GM11168 (cell line): ENCODE results near the gene BRINP2.

ENCODE experiments used
- in situ Hi-C: fragments of 300-500 bp; cut with MboI; formaldehyde crosslinking; loops from one replicate; pipeline ENCODE4 v1.12.0; 2022; ENCODE audit warnings: low sequenced_read_pairs; ENCODE audit not compliant: unreplicated experiment

BRINP2 gene

DNA sequence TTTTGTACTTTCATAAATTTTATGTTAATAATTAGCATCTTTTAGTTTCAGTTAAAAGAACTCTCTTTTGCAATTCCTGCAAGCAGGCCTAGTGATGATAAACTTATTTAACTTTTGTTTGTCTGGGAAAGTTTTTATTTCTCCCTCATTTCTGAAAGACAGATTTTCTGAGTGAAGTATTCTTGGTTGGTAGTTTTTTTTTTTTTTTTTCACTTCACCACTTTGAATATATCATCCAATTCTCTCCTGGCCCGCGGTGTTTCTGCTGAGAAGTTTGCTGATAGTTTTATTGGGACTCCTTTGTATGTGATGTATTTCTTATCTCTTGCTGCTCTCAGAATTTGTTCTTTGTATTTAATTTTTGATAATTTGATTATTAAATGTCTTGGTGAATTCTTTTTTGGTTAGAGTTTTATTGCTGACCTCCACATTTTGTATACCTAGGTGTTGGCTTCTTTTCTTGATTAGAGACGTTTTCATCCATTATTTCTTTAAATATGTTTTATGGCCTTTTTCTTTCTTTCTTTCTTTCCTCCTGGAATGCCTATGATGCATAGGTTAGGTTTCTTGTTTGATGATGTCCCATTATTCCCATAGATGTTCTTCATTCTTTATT, 45.9 kb downstream of the BRINP2 start:
- in situ Hi-C loops: no loop called here

DNA sequence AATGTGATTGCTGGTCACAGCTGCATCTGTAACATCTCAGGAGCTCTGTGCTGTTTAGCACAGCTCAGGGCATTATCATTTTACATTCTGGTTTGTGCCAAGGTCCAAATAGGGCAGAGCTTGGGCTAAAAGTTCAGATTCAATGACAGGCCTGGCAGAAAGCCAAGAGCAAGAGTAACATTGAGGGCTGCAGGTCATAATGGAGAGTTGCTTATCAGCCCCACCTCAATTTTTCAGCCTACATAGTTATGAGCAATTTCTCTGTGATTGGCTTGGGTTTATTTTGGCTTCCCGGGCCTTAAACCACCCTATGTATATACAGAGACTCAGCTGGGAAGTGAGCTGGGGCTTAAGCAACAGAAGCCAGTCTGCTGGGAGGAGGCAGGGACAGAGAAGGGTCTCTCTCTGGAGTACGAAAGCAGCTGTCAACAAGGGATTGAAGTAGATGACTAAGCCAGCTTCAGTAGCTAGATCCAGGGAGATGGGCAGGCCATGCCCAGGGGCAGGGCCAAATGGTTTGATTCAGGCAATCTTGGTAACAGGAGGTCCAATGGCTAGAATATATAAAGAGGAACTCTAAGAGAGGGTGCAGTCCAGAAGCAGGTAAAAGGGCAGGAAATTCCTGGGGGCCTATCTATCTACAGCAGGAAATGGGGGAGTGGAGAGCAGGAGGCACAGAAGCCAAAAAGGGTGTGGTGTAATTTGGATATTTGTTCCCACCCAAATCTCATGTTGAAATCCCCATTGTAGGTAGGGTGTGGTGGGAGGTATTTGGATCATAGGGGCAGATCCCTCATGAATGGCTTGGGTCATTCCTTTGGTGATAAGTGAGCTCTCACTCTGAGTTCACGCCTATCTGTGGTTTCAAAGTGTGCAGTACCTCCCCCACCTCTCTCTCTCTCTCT, 49.0 kb downstream of the BRINP2 start:
- in situ Hi-C loops: no loop called here

DNA sequence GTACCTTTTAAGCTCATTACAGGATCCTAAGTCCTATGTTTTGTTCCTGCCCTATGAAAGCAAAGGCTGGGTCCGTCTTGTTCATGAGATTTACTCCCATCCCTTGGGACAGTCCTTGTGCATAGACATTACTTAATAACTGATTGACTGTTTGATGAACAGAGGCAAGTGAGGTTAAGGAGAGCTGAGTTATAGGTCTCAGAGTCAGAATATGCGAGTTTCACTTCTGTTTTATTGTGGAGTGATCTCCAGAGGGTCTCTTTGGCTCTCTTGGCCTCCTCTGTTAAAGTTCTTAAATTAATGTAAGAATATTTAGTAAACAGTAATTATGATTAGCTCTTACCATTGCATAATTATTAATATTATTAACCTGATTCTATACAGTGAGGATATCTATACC, 52.6 kb downstream of the BRINP2 start:
- in situ Hi-C loops: no loop called here

DNA sequence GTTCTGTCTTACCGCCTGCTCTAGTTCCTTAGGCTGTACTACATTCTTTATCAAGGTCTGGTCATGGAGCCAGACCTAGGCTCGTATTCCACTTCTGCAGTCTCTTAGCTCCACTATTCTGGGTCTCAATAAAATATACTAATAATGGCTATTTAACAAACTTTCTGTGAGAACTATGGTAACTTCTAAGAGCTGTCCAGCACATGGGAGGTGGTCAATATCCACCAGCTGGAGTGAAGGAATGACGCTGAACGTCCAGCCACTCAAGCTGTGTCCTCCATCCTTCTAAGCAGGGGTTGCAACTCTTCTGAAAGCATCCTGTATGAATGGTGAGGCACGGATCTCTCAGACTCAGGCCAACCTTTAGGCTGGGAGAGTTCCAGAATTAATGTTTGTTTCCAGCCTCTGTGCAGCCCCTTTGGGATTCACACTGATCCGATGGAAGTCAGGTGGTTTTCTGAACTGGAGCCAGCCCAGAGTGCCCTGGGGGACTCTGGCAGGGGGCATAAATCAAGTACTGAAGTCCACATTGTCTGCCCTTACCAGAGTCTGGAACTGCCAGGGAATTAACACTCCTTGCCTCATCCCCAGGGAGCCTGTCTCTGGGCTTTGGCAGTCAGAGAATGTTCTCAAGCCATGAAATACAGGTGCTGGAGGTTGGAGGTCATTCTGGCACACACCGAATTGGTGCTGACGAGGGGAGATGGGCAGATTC, 57.4 kb downstream of the BRINP2 start:
- in situ Hi-C loops: no loop called here

DNA sequence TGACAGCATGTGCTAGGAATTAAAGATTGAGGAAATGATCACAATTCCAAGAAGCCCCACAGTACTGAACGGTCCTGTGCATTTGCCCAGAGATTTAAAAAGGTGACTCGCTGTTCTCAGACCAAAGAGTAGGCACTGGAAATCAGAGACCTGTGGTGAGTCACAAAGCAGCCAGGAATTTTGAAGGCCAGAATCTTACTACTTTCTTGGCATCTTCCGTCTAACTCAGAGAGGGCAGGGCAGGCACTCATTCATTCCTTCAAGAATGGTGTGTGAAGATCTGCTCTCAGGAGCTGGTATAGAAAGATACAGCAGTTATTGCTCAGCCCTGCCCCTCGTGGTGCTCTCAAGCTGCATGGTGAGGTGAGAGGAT, 57.9 kb downstream of the BRINP2 start:
- in situ Hi-C loops: no loop called here

DNA sequence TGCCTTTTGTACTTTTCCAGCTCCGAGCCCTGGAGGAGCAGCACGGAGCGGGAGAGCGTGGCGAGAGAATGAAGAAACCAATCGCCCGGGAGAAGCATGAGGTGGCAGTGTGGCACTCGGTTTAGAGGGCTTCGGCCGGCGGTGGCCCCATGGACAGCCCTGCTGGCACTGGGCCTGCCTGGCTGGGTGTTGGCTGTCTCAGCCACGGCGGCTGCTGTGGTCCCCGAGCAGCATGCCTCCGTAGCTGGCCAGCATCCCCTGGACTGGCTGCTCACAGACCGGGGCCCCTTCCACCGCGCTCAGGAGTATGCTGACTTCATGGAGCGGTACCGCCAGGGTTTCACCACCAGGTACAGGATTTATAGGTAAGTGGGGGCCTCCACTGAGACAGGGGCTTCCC, 59.0 kb downstream of the BRINP2 start:
- in situ Hi-C loops: no loop called here

DNA sequence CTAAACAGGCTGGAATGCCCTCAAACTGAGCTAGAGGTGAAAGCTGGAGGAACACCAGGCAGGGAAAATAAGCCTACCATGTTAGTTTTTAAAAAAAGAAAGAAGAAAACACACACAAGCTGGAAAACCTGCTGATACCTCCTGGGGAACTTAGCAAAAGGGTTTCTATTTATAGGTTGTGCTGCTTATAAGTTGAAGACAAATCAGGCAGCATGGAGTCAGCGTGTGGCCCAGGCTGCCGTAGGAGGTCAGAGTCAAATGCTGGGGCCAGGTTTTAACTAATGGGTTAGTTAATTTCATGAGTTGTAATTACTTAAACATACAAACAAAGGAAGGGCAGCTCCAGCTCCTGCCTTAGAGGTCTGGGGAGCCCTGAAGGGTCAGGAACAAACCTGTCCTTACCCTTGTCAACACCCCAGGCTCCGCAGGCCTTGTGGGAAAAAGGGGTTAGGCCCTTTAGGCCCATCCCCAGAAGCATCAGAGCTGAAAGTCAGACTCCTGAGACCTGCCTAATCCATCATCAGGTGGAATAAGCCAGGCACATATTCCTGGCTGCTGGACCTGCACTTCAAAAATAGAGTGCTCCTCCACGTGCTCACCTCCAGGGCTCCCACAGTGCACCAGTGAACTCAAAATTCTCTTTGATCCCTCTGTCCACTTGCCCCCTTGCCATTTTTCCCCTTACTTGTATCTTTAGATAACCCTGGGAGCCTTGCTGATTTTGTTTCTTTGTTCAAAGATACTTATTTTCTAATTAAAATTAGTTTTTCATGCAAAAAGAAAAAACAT, 59.7 kb downstream of the BRINP2 start:
- in situ Hi-C loops: no loop called here

DNA sequence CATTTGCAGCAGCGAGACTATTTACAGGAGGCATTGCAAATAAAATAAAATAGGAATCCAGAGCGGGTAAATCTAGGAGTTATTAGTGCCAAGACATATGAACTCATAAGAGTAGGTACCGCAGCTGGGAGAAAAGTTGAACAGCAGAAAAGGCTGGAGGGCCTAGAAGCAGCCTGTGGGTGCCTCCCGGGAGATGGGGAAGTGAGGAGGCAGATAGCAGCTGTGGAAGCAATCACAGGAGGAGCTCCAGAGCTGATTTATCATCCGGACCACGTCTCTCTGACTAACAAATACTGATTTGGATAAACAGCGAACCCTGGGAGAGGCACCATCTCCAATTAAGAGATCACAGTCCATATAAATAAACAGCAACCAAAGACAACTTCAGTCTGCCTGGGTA, 64.6 kb downstream of the BRINP2 start:
- in situ Hi-C loops: no loop called here

DNA sequence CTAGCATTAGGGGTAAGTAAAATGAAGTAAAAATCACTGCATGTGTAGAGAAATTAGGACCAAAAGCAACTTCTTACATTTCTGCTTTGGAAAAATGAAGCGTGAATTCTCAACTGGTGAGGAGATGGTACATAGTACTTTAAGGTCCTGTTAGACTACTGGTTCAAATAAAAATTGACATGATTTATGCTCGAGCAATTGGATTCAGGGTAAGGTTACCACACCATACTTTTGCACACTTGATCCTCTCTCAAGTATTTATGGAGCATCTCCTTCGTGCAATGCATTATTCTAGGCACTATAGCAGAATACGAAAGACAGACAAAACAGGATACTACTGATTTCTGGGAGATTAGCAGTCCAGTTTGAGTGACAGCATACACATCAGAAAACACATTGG, 66.2 kb downstream of the BRINP2 start:
- in situ Hi-C loops: no loop called here

DNA sequence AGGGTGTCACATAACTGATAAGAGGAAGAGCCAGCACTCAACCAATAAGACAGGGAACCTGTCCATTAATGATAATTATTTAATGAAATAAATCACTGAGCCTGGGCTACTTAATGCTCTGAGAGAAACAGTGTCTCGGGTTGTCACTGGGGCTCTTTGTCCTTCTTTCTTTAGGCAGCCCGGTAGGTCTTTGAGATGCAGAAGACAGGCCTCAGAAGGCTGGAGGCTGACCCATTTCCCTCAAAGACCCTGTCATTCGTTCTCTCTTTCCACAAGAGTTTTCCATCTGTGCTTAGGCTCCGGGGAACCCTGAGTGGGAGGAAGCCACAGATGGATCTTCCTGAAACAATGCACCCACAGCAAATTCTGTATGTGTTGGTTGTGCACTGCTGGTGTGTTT, 68.2 kb downstream of the BRINP2 start:
- in situ Hi-C loops: no loop called here

DNA sequence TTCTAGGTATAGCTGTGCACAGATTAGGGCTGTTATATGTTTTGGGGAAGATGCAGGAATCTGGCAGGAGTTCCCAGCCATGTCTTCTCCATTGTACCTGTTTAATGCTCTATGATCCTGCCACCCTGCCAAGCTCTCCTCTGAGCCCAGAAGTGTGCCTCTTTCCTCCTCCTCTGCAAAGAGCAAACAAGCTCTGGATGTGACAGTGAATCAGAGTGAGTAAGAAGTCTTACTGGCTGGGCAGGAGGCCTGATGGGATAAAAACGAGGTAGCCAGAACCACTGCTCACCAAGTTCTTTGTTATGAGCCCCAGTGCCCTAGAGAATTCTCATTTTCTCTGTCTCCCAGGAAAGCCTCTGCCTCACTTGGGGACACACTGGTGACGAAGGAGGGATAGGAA, 69.0 kb downstream of the BRINP2 start:
- in situ Hi-C loops: no loop called here

DNA sequence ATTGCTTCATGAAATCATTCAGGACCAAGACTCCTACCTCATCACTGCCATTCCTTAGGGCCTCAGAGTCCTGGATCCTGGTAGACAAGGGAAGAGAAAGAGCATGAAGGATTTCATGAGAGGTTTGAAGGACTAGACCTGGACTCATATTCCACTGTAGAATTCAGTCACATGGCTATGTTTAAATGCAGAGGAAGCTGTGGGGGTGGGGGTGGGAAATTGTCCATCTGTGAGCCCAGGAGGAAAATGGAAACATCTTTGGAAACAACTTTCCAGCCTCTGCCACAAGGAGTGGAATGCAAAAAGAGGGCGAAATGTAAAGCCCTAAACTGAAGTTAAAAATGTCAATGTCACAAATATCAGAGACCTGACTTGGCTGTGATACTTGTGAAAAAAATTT, 73.0 kb downstream of the BRINP2 start:
- in situ Hi-C loops: no loop called here

DNA sequence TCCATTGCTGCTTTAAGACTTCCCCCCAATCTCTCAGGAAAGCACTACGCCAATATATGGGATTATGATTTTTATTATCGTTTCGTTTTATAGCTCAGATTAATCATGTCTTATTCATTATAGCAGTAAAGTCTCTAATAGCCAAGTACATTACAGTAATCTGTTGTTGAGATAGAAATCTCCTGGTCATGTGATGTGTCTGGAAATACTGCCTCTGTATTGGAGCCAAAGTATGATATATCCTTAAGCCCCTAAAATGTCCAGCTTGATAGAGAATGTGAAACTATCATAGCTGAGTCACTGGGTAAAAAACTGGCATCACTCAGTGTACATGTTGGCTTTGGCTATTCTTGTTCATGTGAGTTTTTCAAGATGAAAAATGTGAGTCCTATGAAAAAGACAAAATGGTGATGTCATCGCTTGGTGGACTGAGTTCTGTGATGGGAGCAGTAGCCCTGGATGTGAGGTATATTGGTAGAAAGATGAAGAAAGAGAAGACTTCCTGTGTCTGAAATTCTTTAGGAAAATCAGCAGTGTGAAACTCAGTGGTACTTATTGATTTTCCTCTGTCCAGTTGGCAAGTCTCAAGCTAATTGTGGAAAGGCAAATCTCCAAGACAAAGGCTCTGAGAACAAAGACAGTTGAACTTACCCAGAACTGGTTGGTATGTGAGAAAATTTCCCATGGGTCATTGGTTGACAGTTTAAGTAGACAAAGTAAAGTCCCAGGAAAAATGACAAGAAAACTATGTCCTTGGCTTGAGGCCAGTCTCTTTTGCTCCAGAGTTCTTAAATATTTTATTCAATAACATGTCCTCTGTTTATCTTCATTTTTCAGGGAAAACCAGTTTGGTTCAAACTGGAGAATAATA, 76.2 kb downstream of the BRINP2 start:
- in situ Hi-C loops: no loop called here

DNA sequence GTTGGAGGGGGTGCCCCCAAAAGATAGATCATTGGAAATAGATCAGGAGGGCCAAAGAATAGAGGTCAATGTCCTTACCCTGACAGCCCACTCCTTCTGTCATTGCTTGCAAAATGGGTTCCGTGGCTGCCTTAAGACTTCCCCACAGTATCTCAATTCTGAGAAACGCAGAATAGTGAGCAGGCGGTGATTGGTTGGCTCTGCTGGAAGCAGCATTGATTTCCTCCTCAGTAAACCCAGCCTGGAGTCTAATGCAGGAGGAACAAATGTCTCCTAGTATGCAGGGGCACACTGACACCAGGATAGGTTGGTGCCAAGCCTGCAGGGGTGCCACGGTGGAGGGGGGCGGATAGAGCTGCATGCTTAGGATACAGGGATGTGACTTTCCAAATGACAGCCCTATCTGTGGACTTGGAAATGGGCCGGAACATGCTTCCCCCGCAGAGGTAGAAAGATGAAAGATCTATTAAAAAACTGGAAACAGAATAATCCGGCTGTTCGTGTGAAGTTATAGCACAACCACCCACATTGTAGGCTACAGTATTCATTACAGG, 76.9 kb downstream of the BRINP2 start:
- in situ Hi-C loops: no loop called here

DNA sequence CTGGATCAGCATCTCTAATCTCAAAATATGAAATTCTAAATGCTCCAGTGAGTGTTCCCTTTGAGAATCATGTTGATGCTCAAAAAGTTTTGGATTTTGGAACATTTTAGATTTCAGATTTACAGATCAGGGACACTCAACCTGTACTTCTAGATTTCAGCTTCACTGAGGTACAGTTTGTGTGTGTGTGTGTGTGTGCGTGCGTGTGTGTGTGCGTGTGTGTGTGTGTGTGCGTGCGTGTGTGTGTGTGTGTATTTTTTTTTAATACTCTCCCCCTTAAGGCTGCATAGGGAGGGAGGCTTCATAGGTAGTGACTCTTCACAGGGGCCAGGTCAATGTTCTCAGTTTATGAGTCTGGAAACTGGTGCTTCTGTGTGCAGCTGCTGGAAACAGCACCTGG, 77.5 kb downstream of the BRINP2 start:
- in situ Hi-C loops: no loop called here

DNA sequence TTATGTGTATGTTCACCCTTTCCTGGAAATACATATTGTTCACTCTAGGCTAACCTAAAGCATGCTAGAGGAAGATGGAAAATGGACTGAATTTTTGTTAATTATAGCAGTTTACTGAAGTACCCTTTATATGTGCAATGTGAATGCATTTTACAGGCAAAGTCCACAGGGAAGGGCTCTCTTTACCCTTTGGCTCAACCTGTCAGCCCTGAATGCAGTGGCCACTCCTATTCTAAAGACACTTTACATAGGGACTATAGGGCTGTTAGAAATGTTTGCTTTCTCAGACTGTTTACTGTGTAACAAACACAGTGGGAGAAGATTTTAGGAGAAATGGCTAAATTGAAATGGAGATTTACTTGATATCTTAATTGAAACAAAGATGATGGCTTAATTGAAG, 78.5 kb downstream of the BRINP2 start:
- in situ Hi-C loops: no loop called here

DNA sequence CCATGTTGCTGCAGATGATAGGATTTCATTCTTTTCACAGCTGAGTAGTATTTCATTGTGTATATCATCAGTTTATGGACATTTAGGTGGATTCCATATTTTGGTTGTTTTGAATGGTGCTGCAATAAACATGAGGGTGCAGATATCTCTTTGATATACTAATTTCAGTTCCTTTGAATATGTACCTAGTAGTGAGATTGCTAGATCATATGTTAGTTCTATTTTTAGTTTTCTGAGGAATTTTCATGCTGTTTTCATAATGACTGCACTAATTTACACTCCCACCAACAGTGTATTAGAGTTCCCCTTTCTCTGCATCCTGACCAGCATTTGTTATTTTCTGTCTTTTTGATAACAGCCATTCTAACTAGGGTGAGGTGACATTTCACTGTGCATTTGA, 82.1 kb downstream of the BRINP2 start:
- in situ Hi-C loops: loop anchor here (25.0 kb wide), 1 partner anchor 684 kb away; no protein-coding TSS in a partner anchor

DNA sequence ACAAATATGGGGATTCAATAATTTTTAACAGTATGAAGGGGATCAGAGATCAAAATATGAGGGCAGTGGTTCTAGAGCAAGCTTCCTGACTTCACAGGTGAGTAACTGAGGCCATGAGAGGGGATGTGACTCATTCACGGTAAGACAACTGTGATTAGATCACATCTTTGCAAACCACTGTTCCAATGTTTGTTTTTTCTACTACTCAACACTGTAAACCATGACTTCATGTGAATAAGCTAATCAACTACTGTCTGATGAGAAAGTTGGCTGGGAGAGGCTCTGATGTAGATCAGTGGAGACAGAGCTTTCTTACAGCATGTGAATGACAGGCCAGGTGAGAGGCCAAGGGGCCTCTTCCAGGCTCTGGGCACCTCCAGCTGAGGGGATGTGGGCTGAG, 84.7 kb downstream of the BRINP2 start:
- in situ Hi-C loops: loop anchor here (25.0 kb wide), 1 partner anchor 682 kb away; no protein-coding TSS in a partner anchor
